ELF-1 (cell line): ENCODE measurements around the gene RB1.
"Not testable (repeated sequence)": the region's sequence is repeated elsewhere in the genome, so short reads cannot be mapped to it uniquely, and the experiment has no call there.

Source experiments
- DNase-seq: peaks from one replicate; pipeline ENCODE4 v3.0.0-alpha.2; 2016; ENCODE audit warnings: low read depth, low spot score

RB1 gene

DNA sequence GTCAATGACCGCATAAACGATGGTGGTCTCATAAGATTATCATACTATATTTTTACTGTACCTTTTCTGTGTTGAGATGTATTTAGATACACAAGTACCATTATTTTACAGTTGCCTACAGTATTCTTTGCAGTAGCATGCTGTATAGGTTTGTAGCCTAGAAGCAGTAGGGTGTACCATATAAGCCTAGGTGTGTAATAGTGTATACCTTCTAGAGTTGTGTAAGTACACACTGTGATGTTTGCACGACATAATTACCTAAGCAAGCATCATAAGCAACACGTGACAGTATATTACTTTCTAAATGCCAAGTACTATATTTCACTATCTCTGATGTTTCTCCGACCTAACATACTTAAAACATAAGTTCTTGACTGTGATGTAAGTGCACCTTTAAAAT lies 106.6 kb downstream of the RB1 start:
- no peak for DNase-seq

GRCh38 chr13:48411147-48411794 lies 107.7 kb downstream of the RB1 start:
- DNase-seq: no peak

DNA sequence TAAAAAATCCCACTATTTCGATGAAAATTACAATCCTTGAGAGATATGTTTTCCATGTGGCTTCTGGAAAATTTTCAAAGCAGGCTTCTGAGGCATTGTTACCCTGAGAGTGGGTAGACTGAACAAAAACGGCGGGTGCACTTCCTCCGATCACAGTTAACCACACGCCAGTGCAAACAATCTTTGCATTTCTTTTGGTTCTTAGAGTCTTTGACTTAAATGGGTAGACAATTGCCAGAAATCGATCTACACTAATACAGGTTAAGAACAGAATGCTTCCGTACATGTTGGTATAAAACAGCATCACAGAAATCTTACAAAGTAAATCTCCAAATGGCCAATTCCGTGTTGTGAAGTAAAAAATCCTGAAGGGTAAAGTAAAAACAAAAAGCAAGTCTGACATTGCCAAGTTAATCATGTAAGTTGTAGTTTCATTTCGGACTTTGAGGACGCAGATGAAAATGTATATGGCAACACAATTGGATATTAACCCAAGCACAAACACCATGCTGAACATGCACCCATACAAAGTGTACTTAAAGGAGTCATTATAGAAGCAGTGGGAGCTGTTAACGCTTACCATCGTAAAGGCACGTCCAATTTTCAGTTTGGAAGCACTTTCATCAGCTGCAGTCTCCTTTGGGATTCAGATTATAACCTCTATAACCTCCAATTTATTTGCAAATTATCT lies 108.4 kb downstream of the RB1 start:
- DNase-seq: peak; percentile 8

GRCh38 chr13:48412881-48413351 lies 109.4 kb downstream of the RB1 start, which contains the start of gene LPAR6:
TSS of gene LPAR6 (minus strand) at chr13:48413113. CDS start at chr13:48412423, 690 bp downstream.
- peak; percentile 74 for DNase-seq

DNA sequence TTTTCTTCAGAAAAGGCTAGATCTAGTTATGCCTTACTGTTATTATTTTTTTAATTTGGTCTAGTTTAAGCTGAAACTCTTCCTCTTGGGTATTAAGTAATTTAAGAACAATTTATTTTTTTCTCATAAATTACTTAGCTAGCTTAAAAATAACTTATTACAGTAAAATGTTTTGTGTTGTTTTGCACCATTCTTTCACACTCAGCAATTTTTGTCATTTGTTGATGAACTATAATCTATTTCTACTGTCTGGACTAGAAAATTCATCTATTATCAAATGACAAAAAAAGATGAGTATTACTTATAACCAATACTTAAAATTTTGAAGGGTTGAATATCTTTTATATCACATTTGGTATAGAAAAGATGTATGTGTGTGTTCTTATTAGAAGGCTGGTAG lies 111.0 kb downstream of the RB1 start:
- no peak for DNase-seq

DNA sequence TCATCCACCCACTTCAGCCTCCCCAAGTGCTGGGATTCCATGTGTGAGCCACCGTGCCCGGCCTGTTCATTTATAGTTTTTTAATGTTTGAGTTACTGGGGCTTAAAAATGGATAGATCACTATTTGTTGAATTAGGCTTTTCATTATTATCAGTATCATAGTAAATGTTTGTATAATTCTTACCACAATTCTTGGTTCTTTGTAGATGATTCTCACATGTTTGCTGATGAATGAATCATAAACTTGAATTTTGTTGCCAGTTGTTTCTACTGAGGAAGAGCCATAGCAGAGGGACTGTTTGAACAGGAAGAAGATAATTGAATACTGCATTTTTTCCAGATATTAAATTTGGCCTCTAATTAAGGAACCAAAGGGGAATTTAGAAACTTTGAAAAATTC lies 112.0 kb downstream of the RB1 start:
- no peak for DNase-seq

DNA sequence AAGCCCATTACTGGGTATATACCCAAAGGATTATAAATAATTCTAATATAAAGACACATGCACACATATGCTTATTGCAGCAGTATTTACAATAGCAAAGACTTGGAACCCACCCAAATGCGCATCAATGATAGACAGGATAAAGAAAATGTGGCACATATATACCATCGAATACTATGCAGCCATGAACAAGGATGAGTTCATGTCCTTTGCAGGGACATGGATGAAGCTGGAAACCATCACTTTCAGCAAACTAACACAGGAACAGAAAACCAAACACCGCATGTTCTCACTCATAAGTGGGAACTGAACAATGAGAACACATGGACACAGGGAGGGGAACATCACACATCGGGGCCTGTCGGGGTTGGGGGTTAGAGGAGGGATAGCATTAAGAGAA lies 118.5 kb downstream of the RB1 start:
- DNase-seq: not testable (repeated sequence)

DNA sequence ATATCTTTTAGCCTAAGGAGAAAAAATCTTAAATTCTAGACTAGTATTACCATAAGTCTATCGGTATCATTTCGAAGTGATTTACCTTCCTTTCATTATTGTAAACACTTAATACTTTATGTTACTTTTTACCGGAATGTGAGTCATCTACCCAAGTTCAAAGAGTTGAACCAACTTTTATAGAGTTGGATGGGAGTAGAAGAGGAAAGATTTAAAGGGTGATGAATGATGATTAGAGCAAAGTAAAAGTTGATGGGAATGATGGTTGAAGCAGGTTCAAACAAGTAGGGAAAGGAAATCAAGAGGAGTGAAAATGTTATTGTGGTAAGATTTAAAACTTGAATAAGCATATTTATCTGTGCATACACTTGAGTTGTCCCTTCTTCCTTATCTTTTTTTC lies 120.7 kb downstream of the RB1 start:
- DNase-seq: no peak

DNA sequence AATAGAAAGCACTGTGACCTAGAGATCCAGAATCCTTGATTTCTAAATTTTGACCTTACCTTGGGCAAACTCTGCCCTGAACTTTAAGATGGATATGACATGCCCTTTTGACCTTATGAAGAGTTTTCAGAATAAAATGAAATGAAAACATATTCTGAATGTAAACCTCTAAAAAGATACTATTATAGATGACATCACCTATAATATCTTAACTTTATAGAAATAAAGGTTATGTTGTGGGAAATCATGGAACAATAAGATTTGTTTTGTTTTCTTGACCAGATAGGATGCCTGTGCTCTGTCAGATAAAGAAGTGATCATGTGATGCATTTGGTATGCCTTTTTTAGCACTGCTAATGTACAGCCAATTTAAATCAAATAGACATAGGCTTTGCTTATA lies 122.5 kb downstream of the RB1 start:
- no peak for DNase-seq

DNA sequence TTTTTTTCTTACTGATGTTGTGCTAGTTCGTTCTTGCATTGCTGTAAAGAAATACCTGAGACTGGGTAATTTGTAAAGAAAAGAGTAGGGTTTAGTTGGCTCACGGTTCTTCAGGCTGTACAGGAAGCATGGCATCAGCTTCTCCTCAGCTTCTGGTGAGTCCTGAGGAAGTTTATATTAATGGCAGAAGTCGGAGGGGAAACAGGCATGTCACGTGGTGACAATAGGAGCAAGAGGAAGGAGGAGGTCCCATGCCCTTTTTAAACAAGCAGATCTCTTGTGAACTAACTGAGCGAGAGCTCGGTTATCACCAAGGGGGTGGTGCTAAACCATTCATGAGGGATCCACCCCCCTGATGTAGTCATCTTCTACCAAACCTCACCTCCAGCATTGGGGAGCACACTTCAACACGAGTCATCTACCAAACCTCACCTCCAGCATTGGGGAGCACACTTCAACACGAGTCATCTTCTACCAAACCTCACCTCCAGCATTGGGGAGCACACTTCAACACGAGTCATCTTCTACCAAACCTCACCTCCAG lies 123.3 kb downstream of the RB1 start:
- not testable (repeated sequence) for DNase-seq

GRCh38 chr13:48429036-48429435 lies 125.5 kb downstream of the RB1 start:
- DNase-seq: no peak

- DNase-seq: no peak
These were observed 126.3 kb downstream of the RB1 start for GRCh38 chr13:48429886-48430285.

GRCh38 chr13:48431431-48431830 lies 127.9 kb downstream of the RB1 start:
- DNase-seq: no peak

DNA sequence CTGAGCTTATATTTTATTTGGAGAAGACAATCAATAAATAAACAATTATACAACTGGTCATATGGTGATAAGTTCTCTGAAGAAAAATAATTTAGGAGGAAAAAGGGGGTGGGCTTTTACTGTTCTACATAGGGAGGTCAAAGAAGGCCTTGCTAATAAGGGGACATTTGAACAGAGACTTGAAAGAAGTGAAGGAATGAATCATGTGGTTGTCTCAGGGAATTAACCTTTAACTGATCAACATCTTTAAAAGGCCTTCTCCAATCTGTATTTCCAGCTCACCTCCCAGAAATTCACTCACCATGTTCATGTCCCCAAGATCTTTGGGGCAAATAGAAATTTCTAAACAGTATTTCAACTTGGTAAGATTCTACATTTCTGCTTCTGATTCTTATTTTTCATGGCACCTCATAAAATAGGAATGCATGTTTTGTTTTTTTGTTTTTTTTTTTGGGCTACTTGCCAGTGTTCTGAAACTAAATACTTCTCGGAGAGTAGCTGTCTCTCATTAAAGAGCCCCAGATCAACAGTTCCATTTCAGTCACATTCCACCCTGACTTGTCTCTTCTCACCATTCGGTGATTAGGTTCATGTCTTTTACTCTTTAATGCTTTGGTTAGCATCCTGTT lies 128.6 kb downstream of the RB1 start:
- DNase-seq: no peak

GRCh38 chr13:48434200-48434599 lies 130.6 kb downstream of the RB1 start:
- no peak for DNase-seq

GRCh38 chr13:48436661-48437288 lies 133.2 kb downstream of the RB1 start:
- no peak for DNase-seq

- no peak for DNase-seq
These were observed 133.8 kb downstream of the RB1 start for GRCh38 chr13:48437371-48437770.

GRCh38 chr13:48443442-48444208 lies 140.1 kb downstream of the RB1 start:
- DNase-seq: no peak

DNA sequence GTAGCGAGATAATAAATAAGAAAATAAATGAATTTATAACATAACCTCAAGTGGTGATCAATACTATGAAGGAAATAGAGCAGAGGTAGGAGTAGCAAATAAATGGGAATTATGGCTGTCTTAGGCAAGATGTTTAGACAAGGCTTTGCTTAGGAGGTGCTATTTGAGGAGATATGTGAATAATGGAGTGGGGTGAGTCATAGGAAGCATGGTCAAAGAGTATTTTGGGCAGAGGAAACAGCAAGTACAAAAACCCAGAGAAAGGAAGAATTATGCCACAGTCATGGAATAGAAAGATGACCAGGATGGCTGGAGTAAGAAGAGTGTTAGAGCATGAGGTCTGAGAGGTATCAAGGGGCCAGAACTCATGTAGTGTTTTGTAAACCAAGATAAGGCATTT lies 142.9 kb downstream of the RB1 start:
- no peak for DNase-seq

- no peak for DNase-seq
These were observed 144.9 kb downstream of the RB1 start for GRCh38 chr13:48448285-48448958.
